Liver (tissue), 9 donors: ENCODE results near the gene PAFAH1B2. TPM values are rescaled to one million over a fixed set of nuclear protein-coding genes. Genes with fewer than 3 reads are reported as not detected.
A peak's percentile ranks its signal among the peaks of the same experiment; 100 is the strongest.

Source experiments
- DNase-seq: peaks from one replicate; pipeline ENCODE4 v3.0.0-alpha.2; 2017; ENCODE audit warnings: low spot score
- H3K27ac ChIP-seq, 2 donors: one replicate each; pipeline ENCODE4 v1.7.0; 2013; ENCODE audit warnings: inconsistent platforms in 2 of 2, low read length in 2 of 2, control low read depth in 1 of 2, low read depth in 1 of 2, mild to moderate bottlenecking in 1 of 2
- H3K27me3 ChIP-seq, 4 donors: one replicate each; pipeline versions ENCODE4 v1.6.1 to v1.7.0; 2013; ENCODE audit warnings: low read length in 3 of 4, inconsistent platforms in 1 of 4, mild to moderate bottlenecking in 1 of 4, moderate library complexity in 1 of 4; ENCODE audit not compliant: control insufficient read depth in 4 of 4, insufficient read depth in 4 of 4
- H3K36me3 ChIP-seq, 4 donors: one replicate each; pipeline versions ENCODE4 v1.6.1 to v1.7.0; 2013; ENCODE audit warnings: low read length in 3 of 4, mild to moderate bottlenecking in 3 of 4, low read depth in 1 of 4, moderate library complexity in 1 of 4; ENCODE audit not compliant: control insufficient read depth in 4 of 4, insufficient read depth in 3 of 4
- H3K4me1 ChIP-seq, 4 donors: one replicate each; pipeline versions ENCODE4 v1.6.1 to v1.7.0; 2013; ENCODE audit warnings: low read length in 3 of 4, mild to moderate bottlenecking in 3 of 4, moderate library complexity in 1 of 4; ENCODE audit not compliant: control insufficient read depth in 4 of 4, insufficient read depth in 4 of 4
- H3K4me3 ChIP-seq, 3 donors: one replicate each; pipeline versions ENCODE4 v1.6.1 to v1.7.0; 2013; ENCODE audit warnings: low read length in 3 of 3, control low read depth in 1 of 3, low read depth in 1 of 3, mild to moderate bottlenecking in 1 of 3
- H3K9ac ChIP-seq, 2 donors: one replicate each; pipeline ENCODE4 v1.7.0; 2013; ENCODE audit warnings: low read length in 2 of 2, mild to moderate bottlenecking in 2 of 2, moderate library complexity in 2 of 2, control low read depth in 1 of 2, low read depth in 1 of 2
- H3K9me3 ChIP-seq, 4 donors: one replicate each; pipeline versions ENCODE4 v1.6.1 to v1.7.0; 2013; ENCODE audit warnings: low read length in 3 of 4; ENCODE audit not compliant: control insufficient read depth in 4 of 4
- CTCF ChIP-seq: fragments of 150-350 bp; IDR thresholded peaks from 2 replicates; pipeline ENCODE4 v1.5.1; 2017; ENCODE audit warnings: improper control_type of control experiment, low read depth, low read length; ENCODE audit not compliant: missing input control
- EGR1 ChIP-seq, 2 donors: IDR thresholded peaks; 2 replicates each; pipeline ENCODE4 v1.6.1; 2016 to 2018; ENCODE audit warnings: antibody characterized with exemption in 2 of 2, low read depth in 2 of 2
- FOXA1 ChIP-seq: IDR thresholded peaks from 2 replicates; pipeline ENCODE4 v1.6.1; 2016; ENCODE audit warnings: antibody characterized with exemption
- FOXA2 ChIP-seq: IDR thresholded peaks from 2 replicates; pipeline ENCODE4 v1.6.1; 2016; ENCODE audit warnings: antibody characterized with exemption
- GABPA ChIP-seq, 2 donors: IDR thresholded peaks in 1 of 2; conservative IDR thresholded peaks in 1 of 2; 2 replicates each; pipeline ENCODE4 v1.6.1; 2016; ENCODE audit warnings: antibody characterized with exemption in 2 of 2, mild to moderate bottlenecking in 1 of 2, moderate library complexity in 1 of 2
- HNF4A ChIP-seq, 2 donors: conservative IDR thresholded peaks; 2 replicates each; pipeline ENCODE4 v1.6.1; 2016; ENCODE audit warnings: antibody characterized with exemption in 2 of 2, mild to moderate bottlenecking in 2 of 2
- HNF4G ChIP-seq: IDR thresholded peaks from 2 replicates; pipeline ENCODE4 v1.6.1; 2016; ENCODE audit warnings: antibody characterized with exemption
- JUND ChIP-seq, 2 donors: IDR thresholded peaks; 2 replicates each; pipeline ENCODE4 v1.6.1; 2016; ENCODE audit warnings: antibody characterized with exemption in 2 of 2
- MAX ChIP-seq: IDR thresholded peaks from 2 replicates; pipeline ENCODE4 v1.6.1; 2016; ENCODE audit warnings: antibody characterized with exemption
- NR2F2 ChIP-seq: IDR thresholded peaks from 2 replicates; pipeline ENCODE4 v1.6.1; 2016; ENCODE audit warnings: antibody characterized with exemption
- RAD21 ChIP-seq, 2 donors: IDR thresholded peaks; 2 replicates each; pipeline ENCODE4 v1.6.1; 2016; ENCODE audit warnings: antibody characterized with exemption in 2 of 2, mild to moderate bottlenecking in 2 of 2
- REST ChIP-seq: IDR thresholded peaks from 2 replicates; pipeline ENCODE4 v1.6.1; 2016; ENCODE audit warnings: antibody characterized with exemption, mild to moderate bottlenecking
- RXRA ChIP-seq, 2 donors: IDR thresholded peaks; 2 replicates each; pipeline ENCODE4 v1.6.1; 2017 to 2018; ENCODE audit warnings: antibody characterized with exemption in 2 of 2, mild to moderate bottlenecking in 1 of 2
- SP1 ChIP-seq: IDR thresholded peaks from 2 replicates; pipeline ENCODE4 v1.6.1; 2018; ENCODE audit warnings: antibody characterized with exemption, mild to moderate bottlenecking
- TAF1 ChIP-seq: conservative IDR thresholded peaks from 2 replicates; pipeline ENCODE4 v1.6.1; 2016; ENCODE audit warnings: antibody characterized with exemption, mild to moderate bottlenecking
- YY1 ChIP-seq: IDR thresholded peaks from 2 replicates; pipeline ENCODE4 v1.6.1; 2016; ENCODE audit warnings: antibody characterized with exemption, mild to moderate bottlenecking
- WGBS: extraction: QIAGEN DNeasy Blood & Tissue Kit; methylation state at CpG from one replicate; pipeline ENCODE4 v1.1.7; 2013; 5-methylcytosine and 5-hydroxymethylcytosine counted together
- polyA plus RNA-seq, 2 donors: library from polyadenylated mRNA; stranded (reverse) in 1 of 2; unstranded in 1 of 2; fragments of 200-250 nt in 1 of 2; fragments of >200 nt in 1 of 2; fragmentation: Nextera tagmentation in 1 of 2; extraction: Ambion mirVana in 1 of 2; gene quantifications; one replicate each; pipeline versions ENCODE4 v1.2.1 to v1.2.3, GENCODE V29; 2013 to 2015
- total RNA-seq, 2 donors: library from RNA; depleted of rRNA; stranded (reverse); fragments of >200 nt; gene quantifications; one replicate each; pipeline ENCODE4 v1.2.3, GENCODE V29; 2014
- donor health status: healthy.
- donor health status: healthy.
- donor health status: healthy.
- donor health status: healthy.
- donor health status: healthy.

PAFAH1B2 gene
- total and polyA plus RNA-seq, 4 donors, result 12.7 to 39.8 (median 24.9) TPM

GRCh38 chr11:117099696-117100095 lies 44.4 kb upstream of the PAFAH1B2 start:
- WGBS, result 78% methylated on average over 2 of the region's 2 CpGs
- Histone ChIP-seq H3K27me3 (no peaks in the 10 kb centered on the region), H3K4me3 (no peak overlapping the region), H3K27ac (peak overlapping the region; percentile 98 to 99), H3K9ac (no peak overlapping the region), H3K4me1 (peaks cover 2 to 34% (median 22%) of the 10 kb centered on the region in 4 donors), H3K9me3 (no peaks in the 10 kb centered on the region), H3K36me3 (no peaks in the 10 kb centered on the region)
- TF ChIP-seq YY1 (no peak), TAF1 (no peak), NR2F2 (no peak), EGR1 (IDR thresholded peaks at IDR 0.05; ENCODE audit: low read depth in 2 of 2) (no peak), GABPA (IDR thresholded peaks at IDR 0.05 in 1 of 2, conservative IDR thresholded peaks at IDR 0.05 in 1 of 2) (no peak), JUND (IDR thresholded peaks at IDR 0.05) (no peak), RXRA (IDR thresholded peaks at IDR 0.05) (no peak)
- no peak for DNase-seq

GRCh38 chr11:117100556-117100955 lies 43.5 kb upstream of the PAFAH1B2 start:
- no peak for DNase-seq
- peaks cover 0 to 25% (median 15%) of the 10 kb centered on the region in 4 donors for H3K4me1 ChIP-seq
- no peak overlapping the region for H3K9ac ChIP-seq
- H3K27ac ChIP-seq, result no peak overlapping the region
- WGBS, result 92% methylated on average over 3 of the region's 3 CpGs
- TF ChIP-seq HNF4A (conservative IDR thresholded peaks at IDR 0.05) (no peak), MAX (no peak), SP1 (no peak), RAD21 (IDR thresholded peaks at IDR 0.05) (no peak), TAF1 (no peak), FOXA2 (no peak), RXRA (IDR thresholded peaks at IDR 0.05) (no peak)
- no peak overlapping the region for H3K4me3 ChIP-seq
- no peaks in the 10 kb centered on the region for H3K27me3 ChIP-seq
- no peaks in the 10 kb centered on the region for H3K9me3 ChIP-seq
- H3K36me3 ChIP-seq, result no peaks in the 10 kb centered on the region

GRCh38 chr11:117107701-117108590 lies 36.1 kb upstream of the PAFAH1B2 start:
- H3K9me3 ChIP-seq, result no peaks in the 10 kb centered on the region
- H3K27ac ChIP-seq, result no peak overlapping the region
- TF ChIP-seq FOXA2 (no peak), GABPA (IDR thresholded peaks at IDR 0.05 in 1 of 2, conservative IDR thresholded peaks at IDR 0.05 in 1 of 2) (no peak), SP1 (no peak), REST (no peak), NR2F2 (no peak), MAX (no peak), YY1 (no peak), TAF1 (no peak), FOXA1 (no peak), JUND (IDR thresholded peaks at IDR 0.05) (no peak), HNF4G (no peak), CTCF (no peak)
- H3K9ac ChIP-seq, result no peak overlapping the region
- WGBS, result 54% methylated on average over 5 of the region's 5 CpGs
- DNase-seq, result no peak
- no peaks in the 10 kb centered on the region for H3K27me3 ChIP-seq
- no peaks in the 10 kb centered on the region for H3K36me3 ChIP-seq
- H3K4me3 ChIP-seq, result no peak overlapping the region
- no peaks in the 10 kb centered on the region for H3K4me1 ChIP-seq
